AG09309 (cell line): Measurements from ENCODE around the gene CNIH1.
"Not testable (repeated sequence)": the region's sequence is repeated elsewhere in the genome, so short reads cannot be mapped to it uniquely, and the experiment has no call there.

Experiments used
- DNase-seq: peaks from one replicate; pipeline ENCODE4 v3.0.0-alpha.2; 2010; ENCODE audit warnings: low read depth
- H3K4me3 ChIP-seq: 2 replicates; pipeline ENCODE4 v1.5.1; 2011; ENCODE audit warnings: mild to moderate bottlenecking, low read depth, low read length, moderate library complexity; ENCODE audit not compliant: control insufficient read depth
- TF ChIP-seq, protein P1 (sequence below): IDR thresholded peaks from 2 replicates; pipeline ENCODE4 v1.5.1; 2011; ENCODE audit warnings: mild to moderate bottlenecking, low read depth, low read length, inconsistent platforms; ENCODE audit not compliant: insufficient read depth, control insufficient read depth; ENCODE audit errors: missing control alignments

The CNIH1 gene

GRCh38 chr14:54471641-54472040, 30.5 kb upstream of the CNIH1 start:
- H3K4me3 ChIP-seq, result no peak overlapping the region
- no peak for DNase-seq
- TF ChIP-seq, protein P1, sequence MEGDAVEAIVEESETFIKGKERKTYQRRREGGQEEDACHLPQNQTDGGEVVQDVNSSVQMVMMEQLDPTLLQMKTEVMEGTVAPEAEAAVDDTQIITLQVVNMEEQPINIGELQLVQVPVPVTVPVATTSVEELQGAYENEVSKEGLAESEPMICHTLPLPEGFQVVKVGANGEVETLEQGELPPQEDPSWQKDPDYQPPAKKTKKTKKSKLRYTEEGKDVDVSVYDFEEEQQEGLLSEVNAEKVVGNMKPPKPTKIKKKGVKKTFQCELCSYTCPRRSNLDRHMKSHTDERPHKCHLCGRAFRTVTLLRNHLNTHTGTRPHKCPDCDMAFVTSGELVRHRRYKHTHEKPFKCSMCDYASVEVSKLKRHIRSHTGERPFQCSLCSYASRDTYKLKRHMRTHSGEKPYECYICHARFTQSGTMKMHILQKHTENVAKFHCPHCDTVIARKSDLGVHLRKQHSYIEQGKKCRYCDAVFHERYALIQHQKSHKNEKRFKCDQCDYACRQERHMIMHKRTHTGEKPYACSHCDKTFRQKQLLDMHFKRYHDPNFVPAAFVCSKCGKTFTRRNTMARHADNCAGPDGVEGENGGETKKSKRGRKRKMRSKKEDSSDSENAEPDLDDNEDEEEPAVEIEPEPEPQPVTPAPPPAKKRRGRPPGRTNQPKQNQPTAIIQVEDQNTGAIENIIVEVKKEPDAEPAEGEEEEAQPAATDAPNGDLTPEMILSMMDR, result no peak

DNA sequence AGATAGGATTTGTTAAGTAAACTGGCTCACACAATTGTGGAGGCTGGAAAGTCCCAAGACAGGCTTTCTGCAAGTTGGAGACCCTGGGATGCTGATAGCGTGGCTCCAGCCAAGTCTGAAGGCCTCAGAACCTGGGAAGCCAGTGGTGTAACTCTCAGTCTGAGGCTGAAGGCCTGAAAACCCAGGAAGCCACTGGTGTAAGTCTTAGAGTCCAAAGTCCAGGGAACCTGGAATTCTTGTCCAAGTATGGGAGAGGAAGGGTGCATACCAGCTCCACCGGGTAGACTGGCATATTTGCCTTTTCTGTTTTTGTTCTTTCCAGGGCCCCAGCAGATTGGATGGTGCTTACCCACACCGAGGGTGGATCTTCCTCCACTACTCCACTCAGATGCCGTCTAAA, 29.5 kb upstream of the CNIH1 start:
- TF ChIP-seq, protein P1, result no peak
- H3K4me3 ChIP-seq, result no peak overlapping the region
- no peak for DNase-seq

GRCh38 chr14:54467280-54467679, 26.1 kb upstream of the CNIH1 start:
- H3K4me3 ChIP-seq, result no peak overlapping the region
- DNase-seq, result no peak
- TF ChIP-seq, protein P1, result no peak

- H3K4me3 ChIP-seq, result no peak overlapping the region
- TF ChIP-seq, protein P1, result no peak
- DNase-seq, result no peak
Measured at GRCh38 chr14:54465654-54466053, 24.5 kb upstream of the CNIH1 start.

DNA sequence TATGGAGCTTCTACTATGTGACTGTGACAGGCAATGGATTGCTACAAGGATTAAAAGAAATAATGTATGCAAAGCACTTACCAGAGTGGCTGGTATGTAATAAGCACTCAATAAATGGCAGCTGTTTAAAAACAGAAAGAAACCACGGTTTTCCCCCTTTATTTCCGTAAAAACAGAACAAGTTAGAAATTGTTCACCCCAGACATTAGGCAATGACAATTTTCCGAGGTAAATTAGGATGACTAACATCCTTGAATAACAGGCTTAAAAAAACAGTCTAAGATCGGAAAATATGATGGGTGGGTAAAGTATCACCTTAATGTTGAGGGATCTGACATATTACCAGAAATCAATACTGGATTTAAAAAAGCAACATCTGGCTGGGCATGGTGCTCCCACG, 20.9 kb upstream of the CNIH1 start:
- DNase-seq, result no peak
- TF ChIP-seq, protein P1, result no peak
- H3K4me3 ChIP-seq, result no peak overlapping the region

- no peak for DNase-seq
- no peak overlapping the region for H3K4me3 ChIP-seq
- TF ChIP-seq, protein P1, result no peak
Measured at GRCh38 chr14:54459106-54459505, 17.9 kb upstream of the CNIH1 start.

- not testable (repeated sequence) for DNase-seq
Measured at GRCh38 chr14:54458536-54458935, 17.4 kb upstream of the CNIH1 start.

More at GRCh38 chr14:54458536-54458935, 17.4 kb upstream of the CNIH1 start:
- not testable (repeated sequence) for H3K4me3 ChIP-seq
